ENCODE results near the gene PELI2.

The PELI2 gene

DNA sequence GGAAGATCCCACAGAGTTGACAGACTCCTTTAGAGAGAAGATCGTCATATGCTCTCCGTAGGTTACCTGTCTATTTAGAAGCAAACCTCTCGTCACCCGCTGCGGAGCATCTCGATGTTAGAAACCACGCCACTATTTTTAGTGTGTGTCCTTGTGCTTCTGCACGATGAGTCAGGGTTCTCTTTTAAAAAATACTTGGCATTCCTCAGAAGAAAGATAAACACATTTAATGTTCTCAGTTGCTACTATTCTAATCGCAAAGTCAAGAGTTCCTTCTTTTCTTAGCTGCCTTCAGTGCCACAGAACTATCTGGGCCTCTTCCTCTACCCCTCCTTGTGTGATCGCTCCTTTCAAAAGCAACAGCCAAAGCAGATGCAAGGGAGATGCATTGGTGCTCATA lies 192.4 kb downstream of the PELI2 start:
- no peak for FAIRE-seq

DNA sequence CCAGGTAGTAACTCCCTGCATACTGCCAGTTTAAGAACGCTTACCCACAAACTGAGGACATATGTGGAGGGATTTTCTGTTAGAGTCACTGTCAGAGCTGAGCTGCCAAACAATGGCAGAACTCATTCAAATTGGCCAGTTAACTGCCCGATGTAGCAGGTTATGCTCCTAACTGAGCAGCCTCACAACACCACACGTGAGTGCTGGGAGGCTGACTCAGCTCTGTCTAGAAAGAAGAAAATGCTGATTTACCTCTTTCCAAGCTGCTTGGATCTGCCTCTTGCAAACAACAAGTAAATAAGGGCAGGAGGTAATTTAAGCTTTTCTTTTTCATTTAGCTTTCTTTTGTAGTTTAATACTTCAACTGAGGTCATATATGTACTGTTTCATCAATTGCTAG lies 195.6 kb downstream of the PELI2 start:
- FAIRE-seq: no peak

DNA sequence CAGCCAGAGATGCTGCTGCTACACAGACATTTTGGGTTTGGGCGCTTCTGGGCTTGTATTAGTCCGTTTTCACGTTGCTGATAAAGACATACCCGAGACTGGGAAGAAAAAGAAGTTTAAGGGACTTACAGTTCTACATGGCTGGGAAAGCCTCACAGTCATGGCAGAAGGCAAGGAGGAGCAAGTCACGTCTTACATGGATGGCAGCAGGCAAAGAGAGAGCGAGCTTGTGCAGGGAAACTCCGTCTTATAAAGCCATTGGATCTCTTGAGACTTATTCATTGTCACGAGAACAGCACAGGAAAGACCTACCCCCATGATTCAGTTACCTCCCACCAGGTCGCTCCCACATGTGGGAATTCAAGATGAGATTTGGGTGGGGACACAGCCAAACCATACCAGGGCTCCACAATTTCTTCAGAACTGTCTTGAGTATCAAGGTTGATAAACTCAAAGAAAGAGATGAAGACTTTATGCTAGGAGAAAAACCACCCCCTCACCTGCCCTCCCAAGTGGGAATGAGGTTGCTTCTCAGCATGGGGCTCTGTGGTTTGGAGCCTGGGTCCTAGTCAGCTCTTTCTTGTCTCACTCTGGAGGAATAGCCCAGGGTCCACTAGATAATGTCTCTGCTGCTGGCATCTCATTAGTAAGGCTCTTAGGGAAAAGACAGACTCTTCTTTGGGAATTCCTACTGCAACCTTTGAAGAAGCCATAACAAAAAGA lies 200.3 kb downstream of the PELI2 start:
- no peak for FAIRE-seq

DNA sequence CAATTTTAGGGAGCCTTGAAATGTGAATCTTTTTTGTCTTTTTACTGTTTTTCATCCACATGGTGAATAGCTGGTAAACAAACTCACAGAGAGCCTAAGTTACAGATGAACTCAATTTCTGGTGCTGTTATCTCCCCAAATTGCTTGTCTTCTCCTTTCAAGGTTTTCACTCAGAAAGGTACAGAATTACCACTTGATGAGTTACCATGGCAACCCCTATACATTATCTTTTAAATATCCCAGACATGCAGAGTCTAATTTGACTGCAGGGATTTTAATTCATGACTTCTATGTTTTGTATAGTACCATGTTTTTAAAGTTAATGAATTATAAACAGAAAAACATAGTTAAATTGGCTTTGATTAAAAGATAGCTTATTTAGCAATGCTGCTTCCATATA lies 203.7 kb downstream of the PELI2 start:
- FAIRE-seq: no peak

DNA sequence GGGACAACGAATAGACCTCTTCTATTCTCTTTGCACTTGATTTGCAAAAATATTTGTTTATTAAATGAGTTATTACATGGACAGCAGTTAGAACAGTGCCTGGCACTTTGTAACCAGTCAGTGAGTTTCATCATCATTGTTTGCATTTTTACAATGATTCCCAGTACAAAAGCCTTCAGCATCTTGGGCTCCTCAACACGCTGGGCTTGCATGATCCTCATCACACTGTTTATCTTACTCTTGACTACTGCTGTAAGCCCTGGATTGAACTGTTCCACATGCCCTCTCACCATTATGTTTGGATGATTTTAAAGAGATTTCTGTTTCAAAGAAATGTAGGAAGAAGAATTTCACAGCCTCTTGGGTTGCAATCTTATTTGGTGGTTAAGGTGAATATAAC lies 204.3 kb downstream of the PELI2 start:
- no peak for FAIRE-seq

DNA sequence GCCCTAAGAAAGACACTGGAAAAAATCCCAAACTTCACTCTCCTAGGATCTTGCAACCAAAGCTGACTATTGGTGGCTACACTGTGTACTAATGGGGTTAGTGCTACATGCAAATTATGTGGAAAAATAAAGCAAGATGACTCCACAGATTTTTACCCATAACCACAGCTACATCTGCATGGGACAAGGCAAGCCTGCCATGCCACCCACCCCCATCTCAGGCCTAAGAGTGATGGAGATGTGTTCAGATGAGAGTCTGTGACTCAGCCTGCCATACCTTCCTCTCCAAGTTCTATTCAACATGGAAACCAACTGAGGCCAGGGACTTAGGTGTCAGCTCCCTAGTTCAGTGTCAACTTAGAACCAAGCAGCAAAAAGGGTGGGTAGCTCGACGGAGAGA lies 206.2 kb downstream of the PELI2 start:
- FAIRE-seq: no peak

DNA sequence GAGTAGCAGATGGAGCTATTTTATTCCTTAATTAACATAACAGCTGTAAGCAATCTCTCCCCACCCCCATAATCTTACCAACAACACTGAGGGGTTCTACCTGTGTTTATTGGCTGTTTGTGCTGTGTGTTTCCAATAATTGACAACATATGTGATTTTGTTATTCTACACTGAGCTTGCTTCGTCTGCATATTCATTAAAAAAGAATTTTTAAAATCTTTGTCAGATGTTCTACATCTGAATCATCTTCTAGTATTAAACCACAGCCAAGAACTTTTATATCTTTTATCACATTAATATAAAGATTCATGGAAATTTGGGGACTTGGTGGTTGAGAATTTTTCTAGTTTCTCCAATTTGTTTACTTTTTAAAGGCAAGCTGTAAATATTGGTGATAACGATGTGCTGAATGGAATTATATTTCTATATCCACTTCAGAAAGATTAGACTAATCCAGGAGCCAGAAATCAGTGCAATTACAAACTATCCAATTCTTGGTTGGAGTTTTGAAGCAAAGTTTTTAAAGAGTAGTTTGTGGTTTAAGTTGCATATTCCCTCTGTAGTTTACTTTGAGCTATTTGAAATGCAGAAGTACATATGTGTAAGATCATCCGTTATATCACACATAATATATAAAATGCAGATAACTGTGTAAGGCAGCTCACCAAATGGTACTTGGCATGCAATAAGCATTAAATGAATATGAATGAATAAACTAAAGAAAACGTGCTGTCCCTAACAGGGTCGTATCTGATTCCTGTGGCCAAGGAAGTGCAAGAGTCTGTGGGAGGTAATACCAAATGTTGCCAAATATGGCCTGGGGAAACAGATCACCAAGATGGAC lies 206.9 kb downstream of the PELI2 start:
- no peak for FAIRE-seq

DNA sequence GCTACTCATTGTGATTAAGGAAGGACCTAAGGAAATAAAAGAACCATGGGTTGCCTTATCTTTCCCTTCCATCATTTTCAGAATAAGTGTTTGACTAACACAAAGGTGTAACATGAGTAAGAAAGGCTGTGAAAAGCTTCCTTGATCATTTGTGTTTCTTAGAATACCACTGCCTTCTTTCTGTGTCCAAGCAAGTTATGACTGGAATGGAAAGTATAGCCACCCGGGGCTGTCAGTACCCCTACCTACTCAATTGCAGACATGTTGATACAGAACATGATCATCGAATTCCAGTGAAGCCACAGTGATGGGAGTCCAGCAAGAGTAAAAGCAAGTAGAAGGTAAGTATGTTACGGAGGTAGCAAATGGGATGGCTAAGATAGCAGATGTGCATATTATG lies 209.8 kb downstream of the PELI2 start:
- no peak for FAIRE-seq

DNA sequence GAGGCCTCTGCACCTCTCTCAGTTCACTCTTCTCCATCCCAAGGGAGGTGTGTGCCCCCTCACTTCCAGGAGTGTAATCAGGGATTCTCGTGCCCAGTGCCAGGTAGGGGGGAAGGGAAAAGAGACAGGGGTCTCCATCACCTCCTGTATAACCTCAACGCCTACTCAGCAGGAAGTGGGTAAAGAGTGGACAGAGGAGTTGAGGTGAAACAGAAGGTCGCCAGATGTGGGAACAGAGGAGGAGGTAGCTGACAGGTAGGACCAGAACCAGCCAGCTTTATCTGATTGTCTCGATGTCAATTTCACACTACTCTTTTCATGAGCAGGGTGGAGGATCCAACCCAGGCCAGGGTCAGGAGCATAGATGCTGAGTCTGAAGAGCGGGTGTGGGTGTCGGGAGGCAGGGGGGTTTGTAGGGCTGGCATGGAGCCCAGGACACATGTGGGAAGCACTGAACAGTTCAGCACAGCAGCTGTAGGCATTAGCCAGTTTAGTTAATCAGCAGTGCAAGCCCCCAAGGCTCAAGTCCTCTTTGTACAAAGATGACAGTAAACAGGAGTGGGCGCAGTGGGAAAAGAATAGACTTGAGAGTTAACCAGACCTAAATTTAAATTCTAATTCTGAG lies 213.5 kb downstream of the PELI2 start:
- FAIRE-seq: no peak

DNA sequence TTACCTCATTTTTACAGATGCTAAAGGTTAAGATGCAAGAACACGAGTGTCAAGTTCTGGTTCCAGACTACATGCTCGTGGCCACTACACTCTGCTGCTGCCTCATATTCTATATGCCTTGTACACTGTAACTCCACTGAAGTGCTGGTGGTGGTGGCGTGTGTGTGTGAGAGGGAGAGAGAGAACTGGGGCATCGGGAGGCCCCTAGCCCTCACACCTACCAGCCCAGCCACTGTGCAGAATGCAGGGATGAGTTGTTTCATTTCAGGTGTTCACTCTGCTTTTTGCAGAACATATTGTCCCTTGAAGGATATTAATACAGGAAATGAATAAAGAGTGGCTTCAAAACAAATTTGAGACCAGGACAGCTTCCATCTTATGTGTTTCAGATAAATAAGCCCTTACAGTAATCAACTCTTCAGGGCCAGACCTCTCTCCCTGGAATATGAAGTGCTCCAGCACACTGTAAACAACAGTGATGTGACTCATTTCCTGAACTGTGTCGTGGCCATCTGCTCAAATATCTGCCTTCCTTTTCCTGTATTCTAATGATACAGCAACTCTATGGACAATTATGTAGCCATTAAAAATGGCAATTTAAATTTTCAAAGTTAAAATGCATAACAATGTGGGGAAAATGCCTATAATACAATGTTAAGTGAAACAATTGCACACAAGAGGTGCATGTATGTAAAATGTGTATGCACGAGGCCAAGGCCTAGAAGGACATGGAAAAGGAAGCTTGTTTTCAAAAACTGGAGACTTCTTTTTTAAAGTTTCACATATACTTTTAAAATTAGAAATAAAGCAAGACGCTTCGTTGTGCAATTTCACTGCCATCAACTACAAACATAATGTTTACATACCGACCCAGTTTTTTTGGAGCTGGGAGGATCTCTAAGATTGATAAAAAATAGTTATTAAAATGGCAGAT lies 215.4 kb downstream of the PELI2 start:
- FAIRE-seq: no peak

DNA sequence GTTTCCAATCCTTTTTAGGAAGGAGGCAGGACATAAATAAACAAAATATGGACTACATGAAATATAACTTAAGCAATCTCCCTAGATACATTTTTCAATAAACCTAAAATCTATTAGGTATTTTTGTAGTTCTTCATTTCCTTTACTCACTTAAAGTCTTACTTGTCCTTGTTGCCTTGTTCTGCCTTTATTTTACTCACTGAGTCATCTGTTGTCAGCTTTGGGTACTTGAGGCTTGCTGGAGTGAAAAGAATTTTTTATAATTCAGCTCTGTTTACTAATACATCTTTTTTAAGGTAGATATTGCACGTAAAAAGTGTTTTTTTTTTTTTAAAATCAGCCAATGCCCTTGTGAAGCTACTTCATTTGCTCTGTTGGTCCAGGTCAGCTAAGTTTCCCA lies 216.2 kb downstream of the PELI2 start:
- no peak for FAIRE-seq

DNA sequence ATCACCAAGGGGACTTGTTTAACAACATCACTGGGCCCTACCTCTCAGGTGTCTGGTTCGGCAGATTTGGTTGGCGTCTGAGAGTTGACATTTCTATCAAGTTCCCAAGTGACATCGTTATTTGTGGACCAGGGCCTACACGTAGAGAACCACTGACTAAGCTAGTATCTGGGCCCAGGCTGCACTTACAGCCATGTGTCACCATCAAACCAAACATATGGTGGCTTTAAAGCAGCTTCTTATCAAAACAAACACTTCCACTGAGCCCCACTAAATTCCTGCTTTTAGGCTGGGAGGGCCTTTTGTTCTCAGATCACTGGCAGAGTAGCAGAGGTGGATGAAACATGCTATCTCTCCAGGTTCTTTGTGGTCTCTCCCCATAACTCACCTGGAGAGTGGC lies 220.5 kb downstream of the PELI2 start:
- no peak for FAIRE-seq

DNA sequence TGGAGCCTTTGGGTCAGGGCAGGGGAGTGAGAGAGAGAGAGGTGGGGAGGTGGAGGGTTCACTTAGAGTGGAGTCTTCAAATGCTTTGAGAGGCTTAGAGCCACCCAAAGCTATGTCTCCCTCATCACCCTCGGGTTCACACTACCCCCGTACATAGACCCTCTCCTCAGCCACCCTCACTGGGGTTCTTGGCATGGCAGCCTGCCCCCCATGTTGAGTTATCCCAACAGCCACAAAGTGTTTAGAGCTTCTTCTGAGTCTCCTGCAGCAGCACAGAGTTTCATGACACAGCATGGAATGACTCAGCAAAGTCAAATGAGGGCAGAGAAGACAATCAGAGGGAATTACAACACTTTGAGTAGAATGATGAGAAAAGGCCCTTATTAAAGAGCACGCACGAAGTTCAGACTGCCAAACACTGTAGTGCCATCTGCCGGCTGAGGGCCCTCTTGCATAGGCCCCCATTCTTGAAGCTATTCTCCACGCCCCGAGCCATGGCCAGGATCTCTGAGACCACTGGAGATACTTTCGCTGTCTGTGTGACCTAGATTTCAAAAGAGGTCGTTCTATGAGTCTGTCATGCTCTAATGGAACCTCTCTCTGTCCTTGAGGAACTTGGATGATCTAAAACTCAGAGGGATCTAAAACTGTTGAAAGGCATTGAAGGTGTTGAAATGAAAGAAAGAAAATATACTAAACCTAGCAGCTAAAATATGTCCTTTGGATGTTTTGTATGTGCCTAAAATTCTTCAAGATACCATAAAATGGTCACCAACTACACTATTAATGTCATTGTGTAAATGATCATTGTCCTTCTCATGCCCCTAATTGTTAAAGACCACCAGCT lies 221.9 kb downstream of the PELI2 start:
- FAIRE-seq: no peak

DNA sequence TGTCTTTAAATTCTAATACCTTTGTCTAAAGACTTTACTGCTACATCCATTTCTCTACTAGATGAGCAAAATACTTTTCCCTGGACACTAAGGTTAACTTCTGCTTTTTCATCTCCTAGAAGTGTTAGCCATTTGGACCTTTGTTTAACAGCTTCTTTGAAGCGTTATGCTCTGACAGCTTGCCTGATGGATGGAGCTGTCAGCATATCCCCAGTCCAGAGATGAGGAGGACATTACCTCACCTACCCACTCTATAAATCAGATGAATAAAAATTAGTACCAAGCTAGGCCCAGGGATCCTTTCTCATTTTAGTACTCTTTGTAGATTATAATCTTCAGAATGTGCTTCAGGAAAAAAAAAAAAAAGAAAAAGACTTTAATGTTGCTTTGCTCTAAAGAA lies 222.7 kb downstream of the PELI2 start:
- no peak for FAIRE-seq

DNA sequence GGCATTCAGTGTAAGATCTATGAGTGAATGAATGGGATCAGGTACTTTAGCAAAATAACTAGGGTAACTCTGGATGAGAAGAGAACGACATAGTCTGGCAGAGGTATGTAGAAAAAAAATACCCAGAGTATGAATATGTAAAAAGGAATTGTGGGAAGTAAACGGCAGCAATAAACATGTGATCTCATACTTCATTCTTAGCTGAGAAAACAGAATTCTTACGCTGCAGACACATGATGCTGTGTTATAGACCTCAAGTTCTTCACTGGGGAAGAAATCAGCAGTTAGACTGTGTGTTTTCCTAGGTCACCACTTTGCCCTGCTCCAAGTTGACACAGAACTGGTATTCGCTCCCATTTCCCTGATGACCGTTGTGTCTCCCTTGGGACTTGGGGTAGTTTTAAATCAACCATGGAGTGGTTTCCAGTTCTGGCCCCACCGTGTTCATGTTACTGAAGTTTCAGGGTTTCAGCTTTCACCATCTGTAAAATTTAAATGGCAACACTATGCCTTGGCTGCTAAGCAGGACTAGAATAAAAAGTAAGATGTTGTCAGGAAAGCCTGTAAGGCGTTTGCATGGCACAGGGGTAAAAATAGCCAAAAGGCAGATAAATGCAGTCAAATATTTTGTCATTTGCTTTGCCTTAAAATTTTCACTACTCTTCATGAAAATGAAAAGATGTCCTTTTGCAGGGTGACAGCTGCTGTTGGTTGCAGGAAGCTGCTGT lies 223.7 kb downstream of the PELI2 start:
- no peak for FAIRE-seq

DNA sequence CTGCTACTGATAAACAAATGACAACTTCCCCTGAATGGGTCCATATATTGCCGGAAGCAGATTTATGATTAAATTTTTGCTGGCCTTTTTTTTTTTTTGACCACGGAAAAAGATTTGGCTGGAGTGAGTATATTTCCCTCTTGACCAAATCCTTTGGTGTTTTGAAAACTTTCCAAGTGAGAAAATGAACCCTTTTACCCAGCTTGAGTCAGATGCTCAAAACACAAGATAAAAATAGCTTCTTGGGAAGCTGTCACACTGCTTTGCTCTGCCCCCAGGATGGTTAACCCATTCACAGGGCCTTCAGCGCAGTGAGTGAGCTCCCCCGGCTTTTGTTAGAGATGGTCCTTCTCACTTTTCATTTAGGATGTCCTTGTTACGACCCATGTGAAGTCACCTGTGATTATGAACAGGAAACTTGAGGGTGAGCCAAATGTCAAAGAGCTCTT lies 224.3 kb downstream of the PELI2 start:
- no peak for FAIRE-seq

DNA sequence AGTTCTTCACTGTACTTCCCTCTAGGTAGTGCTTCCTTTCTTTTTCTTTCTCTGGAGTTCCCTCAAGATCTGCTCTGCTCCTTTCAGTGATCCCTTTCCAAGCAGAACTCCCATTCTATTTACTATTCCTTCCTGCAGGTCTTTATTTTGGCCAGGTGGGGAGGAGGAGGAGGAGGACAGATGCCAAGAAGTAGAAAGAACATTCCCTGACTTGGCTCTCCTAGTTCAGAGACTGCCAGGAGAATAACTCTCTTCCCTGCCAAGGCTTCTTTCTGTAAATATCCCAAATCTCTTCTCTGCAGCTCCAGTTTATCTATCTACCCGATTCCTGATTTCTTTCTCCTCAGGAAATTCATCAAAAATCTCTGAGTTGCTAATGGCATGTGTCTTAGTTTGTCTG lies 231.7 kb downstream of the PELI2 start:
- no peak for FAIRE-seq

Data from colon (tissue), 2 donors.